Muscle of leg (tissue), 11 donors: Measurements from ENCODE around the gene CSF2RB. TPM values are rescaled to one million over a fixed set of nuclear protein-coding genes. Genes with fewer than 3 reads are reported as not detected.

ENCODE experiments used
- DNase-seq: peaks from one replicate; pipeline ENCODE4 v3.0.0; 2013
- H3K27ac ChIP-seq: one replicate; pipeline ENCODE4 v1.5.1; 2013; ENCODE audit warnings: mild to moderate bottlenecking, low read length, control low read depth
- H3K27me3 ChIP-seq: one replicate; pipeline ENCODE4 v1.6.1; 2013; ENCODE audit warnings: low read length; ENCODE audit not compliant: control insufficient read depth, insufficient read depth
- H3K36me3 ChIP-seq: one replicate; pipeline ENCODE4 v1.6.1; 2013; ENCODE audit warnings: low read length; ENCODE audit not compliant: control insufficient read depth, insufficient read depth
- H3K4me1 ChIP-seq: one replicate; pipeline ENCODE4 v1.6.1; 2013; ENCODE audit warnings: low read length; ENCODE audit not compliant: control insufficient read depth, insufficient read depth
- H3K4me3 ChIP-seq: one replicate; pipeline ENCODE4 v1.5.1; 2013; ENCODE audit warnings: low read length, control low read depth
- H3K9me3 ChIP-seq: replicated peaks from 2 replicates; pipeline ENCODE4 v1.6.1; 2013; ENCODE audit warnings: low read depth, low read length; ENCODE audit not compliant: control insufficient read depth
- WGBS: methylation state at CpG from one replicate; pipeline ENCODE4 v1.1.5; 2013; ENCODE audit warnings: missing lambda C conversion rate; ENCODE audit not compliant: insufficient coverage; 5-methylcytosine and 5-hydroxymethylcytosine counted together
- polyA plus RNA-seq, 8 donors: library from polyadenylated mRNA; unstranded; fragments of 120-200 nt; gene quantifications; one replicate each; pipeline versions ENCODE4 v1.2.1 to v1.2.3, GENCODE V29; 2013; ENCODE audit warnings: inconsistent platforms in 1 of 8, low replicate concordance in 1 of 8; ENCODE audit not compliant: insufficient read length in 8 of 8, insufficient read depth in 1 of 8
- total RNA-seq: library from RNA; stranded (reverse); fragments of 120-200 nt; gene quantifications from one replicate; pipeline ENCODE4 v1.2.4, GENCODE V29; 2013

The CSF2RB gene
- total and polyA plus RNA-seq, 9 donors, result 1.3 to 3.2 (median 2.1) TPM

DNA sequence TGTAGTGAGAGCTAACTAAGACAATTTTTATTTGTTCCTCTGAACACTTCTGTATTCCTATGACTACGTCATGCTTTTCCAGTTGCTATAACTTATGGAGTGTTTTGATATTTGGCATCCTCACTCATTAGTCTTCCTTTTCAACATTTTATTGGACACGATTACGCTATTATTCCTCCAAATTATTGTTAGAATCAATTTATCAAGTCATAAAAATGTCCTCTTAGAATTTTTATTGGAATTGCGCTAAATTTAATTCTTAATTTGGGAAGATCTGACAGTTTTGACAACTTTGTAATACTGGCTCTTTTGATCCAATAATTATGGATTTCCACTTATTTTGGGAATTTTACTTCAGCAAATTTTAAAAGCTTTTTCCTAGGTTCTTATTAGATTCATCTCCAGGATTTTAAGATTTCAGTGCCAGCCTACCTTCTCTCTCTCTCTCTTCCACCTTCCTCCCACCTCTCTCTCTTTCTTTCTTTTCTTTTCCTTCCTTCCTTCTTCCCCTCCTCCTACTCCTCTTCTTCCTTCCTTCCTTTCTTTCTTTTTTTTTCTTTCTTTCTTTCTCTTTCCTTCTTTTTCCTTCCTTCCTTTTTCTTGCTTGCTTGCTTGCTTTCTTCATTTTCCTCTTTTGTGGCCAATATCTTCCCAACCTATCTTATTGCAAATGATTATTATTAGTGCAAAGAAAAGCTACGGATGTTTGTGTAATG is 55.0 kb downstream of the CSF2RB start:
- no CpG with 5 or more reads among the region's 5 CpGs for WGBS
- Histone ChIP-seq H3K9me3 (no peaks in the 10 kb centered on the region), H3K27ac (no peak overlapping the region), H3K4me1 (no peaks in the 10 kb centered on the region), H3K36me3 (no peaks in the 10 kb centered on the region), H3K4me3 (no peak overlapping the region), H3K27me3 (peaks cover 15% of the 10 kb centered on the region)
- no peak for DNase-seq

DNA sequence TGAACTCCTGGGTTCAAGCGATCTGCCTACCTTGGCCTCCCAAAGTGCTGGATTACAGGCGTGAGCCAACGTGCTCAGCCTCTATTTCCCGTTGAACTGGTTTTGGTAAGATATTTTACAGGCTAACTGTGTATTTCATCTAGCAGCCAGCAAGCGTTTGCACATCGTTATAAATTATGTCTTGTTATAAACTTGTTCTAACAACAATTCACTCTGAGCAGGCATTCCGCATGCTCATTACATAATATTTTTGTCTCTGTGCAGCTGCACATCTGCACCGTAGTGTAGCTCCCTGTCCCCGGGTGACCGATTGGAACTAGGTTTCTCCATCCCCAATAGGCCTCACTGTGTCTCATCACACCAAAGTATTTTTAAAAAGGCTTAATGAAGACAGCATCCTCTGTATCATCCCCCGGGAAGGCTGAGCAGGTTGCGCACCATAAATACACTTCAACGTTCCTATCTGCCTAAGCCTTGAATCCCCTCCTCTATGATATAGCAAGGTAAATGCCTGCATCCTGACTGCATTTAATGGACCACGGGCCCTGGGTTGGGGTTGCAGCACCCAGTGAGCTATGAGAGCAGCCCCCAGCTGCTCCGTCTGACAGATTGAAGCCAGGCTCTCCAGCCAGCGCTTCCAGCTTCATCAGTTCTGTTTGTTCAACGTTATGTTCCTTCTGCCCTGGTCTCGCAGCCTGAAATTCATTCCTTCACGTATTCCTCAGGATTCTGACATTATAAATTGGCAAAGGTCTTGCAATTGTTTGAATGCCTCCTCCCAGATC is 58.1 kb downstream of the CSF2RB start:
- H3K4me3 ChIP-seq, result no peak overlapping the region
- no peaks in the 10 kb centered on the region for H3K4me1 ChIP-seq
- DNase-seq, result peak; percentile 55
- 57% methylated on average over 14 of the region's 19 CpGs for WGBS
- H3K9me3 ChIP-seq, result no peaks in the 10 kb centered on the region
- H3K36me3 ChIP-seq, result no peaks in the 10 kb centered on the region
- peaks cover 9% of the 10 kb centered on the region for H3K27me3 ChIP-seq
- H3K27ac ChIP-seq, result no peak overlapping the region

DNA sequence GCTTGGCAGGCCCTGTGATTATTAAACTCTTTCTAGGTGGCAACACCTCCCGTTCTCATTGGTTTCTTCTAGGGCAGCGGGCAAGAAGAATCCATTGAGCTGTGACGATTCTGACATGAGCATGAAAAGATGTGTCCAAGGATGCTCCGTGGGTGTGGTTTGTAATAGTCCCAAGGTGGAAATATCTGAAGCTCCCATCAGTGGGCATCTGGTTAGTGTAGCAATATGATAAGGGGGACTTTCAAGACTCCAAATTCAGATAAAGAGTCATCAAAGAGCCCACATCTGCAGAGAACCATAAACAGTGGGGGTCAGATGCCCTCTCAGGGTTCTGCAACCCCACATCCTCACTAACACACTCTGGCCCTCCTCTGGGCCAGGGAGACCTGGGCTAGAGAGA is 63.2 kb downstream of the CSF2RB start:
- peaks cover 18% of the 10 kb centered on the region for H3K27me3 ChIP-seq
- 84% methylated on average over 2 of the region's 4 CpGs for WGBS
- no peak overlapping the region for H3K4me3 ChIP-seq
- H3K4me1 ChIP-seq, result peaks cover 4% of the 10 kb centered on the region
- no peaks in the 10 kb centered on the region for H3K36me3 ChIP-seq
- H3K27ac ChIP-seq, result no peak overlapping the region
- no peak for DNase-seq
- H3K9me3 ChIP-seq, result no peaks in the 10 kb centered on the region

DNA sequence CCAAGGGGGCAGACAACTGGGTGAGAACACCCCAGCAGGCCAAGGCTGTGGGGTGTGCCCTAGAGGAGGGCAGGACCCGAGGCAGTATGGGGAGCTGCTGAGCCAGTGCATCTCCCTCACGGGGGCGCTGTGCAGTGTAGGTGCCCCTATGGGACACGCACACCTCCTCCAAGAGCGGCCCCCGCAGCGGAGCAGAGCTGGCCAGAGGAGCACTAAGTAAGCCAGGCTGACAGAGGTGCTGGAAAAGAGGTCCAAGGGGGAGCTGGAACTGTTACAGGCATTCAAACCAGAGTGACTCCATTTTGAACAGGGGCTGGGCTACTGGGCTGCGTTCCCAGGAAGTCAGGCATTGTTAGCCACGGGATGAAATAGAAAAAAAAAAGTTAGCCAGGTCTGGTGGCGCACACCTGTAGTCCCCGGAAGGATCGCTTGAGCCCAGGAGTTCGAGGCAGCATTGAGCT is 64.0 kb downstream of the CSF2RB start:
- peaks cover 4% of the 10 kb centered on the region for H3K4me1 ChIP-seq
- H3K36me3 ChIP-seq, result no peaks in the 10 kb centered on the region
- H3K27me3 ChIP-seq, result peaks cover 22% of the 10 kb centered on the region
- H3K27ac ChIP-seq, result no peak overlapping the region
- no peaks in the 10 kb centered on the region for H3K9me3 ChIP-seq
- peak; percentile 19 for DNase-seq
- WGBS, result 7% methylated on average over 9 of the region's 13 CpGs
- H3K4me3 ChIP-seq, result peak overlapping the region; percentile 37

DNA sequence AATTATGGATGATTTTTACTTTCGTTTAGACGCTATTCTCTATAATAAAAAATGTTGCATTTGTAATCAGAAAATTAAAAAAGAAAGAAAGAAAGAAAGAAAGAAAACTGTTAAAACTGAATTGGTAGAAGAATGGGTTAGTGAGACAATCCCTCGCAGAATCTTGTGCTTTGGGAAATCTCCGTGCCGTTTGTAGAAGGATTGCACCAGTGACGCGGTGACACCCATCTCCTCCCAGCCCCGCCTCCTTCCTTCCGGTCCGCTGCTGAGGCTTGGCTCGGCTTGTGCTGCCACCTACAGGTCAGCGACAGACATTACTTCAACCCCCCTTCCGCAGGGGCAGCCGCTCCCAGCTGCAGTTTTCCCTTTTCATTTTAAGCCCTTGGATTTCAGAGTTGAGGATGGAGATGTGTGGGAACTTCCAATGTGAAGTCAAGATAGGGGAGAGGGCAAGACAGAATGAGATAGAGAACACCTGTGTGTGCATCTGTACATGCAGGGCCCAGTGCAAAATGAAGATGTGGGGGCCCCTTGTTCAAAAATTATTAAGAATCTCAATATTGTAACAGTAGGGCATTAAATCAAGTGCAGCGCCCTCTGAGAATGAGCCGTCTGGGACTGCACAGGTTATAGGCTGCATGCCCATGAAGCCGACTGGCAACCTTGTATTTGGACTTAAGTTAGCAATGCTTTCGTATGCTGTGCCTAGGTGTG is 64.7 kb downstream of the CSF2RB start:
- 26% methylated on average over 8 of the region's 18 CpGs for WGBS
- H3K36me3 ChIP-seq, result no peaks in the 10 kb centered on the region
- peak overlapping the region; percentile 37 for H3K4me3 ChIP-seq
- H3K27ac ChIP-seq, result no peak overlapping the region
- H3K9me3 ChIP-seq, result no peaks in the 10 kb centered on the region
- peaks cover 25% of the 10 kb centered on the region for H3K27me3 ChIP-seq
- H3K4me1 ChIP-seq, result peaks cover 4% of the 10 kb centered on the region
- peak; percentile 93 for DNase-seq

DNA sequence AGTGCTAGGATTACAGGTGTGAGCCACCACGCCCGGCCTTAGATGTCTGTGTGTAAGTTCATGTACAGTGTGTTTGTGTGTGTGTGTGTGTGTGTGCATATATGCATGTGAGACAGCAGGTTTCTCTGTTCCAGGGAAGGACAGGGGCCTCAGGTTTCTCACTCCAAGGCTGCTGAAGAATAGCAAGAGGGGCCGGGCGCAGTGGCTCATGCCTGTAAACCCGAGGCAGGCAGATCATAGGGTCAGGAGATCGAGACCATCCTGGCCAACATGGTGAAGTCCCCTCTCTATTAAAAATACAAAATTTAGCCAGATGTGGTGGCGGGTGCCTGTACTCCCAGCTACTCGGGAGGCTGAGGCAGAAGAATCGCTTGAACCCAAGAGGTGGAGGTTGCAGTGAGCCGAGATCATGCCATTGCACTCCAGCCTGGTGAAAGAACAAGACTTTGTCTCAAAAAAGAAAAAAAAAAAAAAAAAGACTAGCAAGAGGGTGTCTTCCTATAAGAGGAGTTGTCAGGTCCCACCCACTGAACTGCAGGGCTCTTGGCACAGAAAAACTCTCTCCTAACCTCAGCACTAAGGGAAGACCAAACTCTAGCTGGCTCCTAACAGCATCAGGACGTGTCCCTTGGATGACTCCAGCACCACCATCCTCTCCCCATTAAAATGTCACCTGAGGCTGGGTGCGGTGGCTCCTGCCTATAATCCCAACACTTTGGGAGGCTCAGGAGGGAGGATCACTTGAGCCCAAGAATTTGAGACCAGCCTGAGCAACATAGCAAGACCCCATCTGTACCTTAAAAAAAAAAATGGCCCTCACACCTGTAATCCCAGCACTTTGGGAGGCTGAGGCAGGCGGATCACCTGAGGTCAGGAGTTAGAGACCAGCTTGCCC is 65.8 kb downstream of the CSF2RB start:
- no peaks in the 10 kb centered on the region for H3K36me3 ChIP-seq
- no peak overlapping the region for H3K4me3 ChIP-seq
- peaks cover 25% of the 10 kb centered on the region for H3K27me3 ChIP-seq
- H3K9me3 ChIP-seq, result no peaks in the 10 kb centered on the region
- 95% methylated on average over 4 of the region's 13 CpGs for WGBS
- DNase-seq, result no peak
- peaks cover 4% of the 10 kb centered on the region for H3K4me1 ChIP-seq
- no peak overlapping the region for H3K27ac ChIP-seq

DNA sequence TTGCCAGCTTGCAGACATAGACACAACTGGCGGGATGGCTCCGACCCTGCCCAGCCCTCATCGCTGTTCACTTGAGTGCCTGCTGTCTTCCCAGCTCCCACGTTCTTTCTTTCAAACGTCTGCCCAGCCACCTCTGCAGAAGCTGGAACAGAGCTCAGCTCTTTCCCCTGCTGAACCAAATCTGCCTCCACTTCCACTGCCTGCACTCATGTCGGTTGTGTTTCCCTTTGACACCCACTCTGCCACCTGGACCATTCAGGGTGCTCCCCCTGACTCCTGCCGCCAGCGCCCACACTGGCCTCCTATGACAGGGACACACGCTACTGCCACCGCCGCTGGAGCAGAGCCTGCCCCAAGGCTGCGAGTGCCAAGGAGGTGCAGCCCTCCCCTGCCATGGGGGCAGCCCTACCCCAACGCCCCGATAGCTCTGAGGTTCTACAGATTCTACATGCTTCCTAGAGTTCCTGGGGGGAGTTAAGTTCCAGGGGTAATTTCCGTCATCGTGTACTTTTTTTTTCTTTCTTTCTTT is 67.9 kb downstream of the CSF2RB start:
- H3K9me3 ChIP-seq, result peaks cover 6% of the 10 kb centered on the region
- no peak for DNase-seq
- WGBS, result 66% methylated on average over 8 of the region's 16 CpGs
- peaks cover 4% of the 10 kb centered on the region for H3K4me1 ChIP-seq
- peaks cover 22% of the 10 kb centered on the region for H3K27me3 ChIP-seq
- no peak overlapping the region for H3K4me3 ChIP-seq
- no peaks in the 10 kb centered on the region for H3K36me3 ChIP-seq
- H3K27ac ChIP-seq, result no peak overlapping the region

DNA sequence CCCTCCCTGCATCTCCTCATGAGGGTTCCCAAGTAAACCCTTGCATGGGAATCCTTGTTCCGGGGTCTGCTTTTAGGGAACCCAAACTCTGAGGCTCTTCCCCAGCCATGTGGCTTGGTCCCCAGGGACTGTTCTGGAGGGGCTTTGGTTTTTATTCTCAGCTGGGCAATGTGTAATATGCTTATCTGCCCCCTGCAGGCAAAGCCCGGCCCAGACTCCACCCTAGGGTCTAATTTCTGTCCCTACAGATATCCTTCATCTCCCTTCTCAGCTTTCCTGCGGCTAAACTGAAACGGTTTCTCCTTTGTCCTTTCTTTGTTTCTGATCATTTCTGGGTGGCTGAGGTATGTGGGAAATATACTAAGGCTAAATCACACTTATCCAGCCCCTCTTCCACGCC is 68.7 kb downstream of the CSF2RB start:
- no CpG with 5 or more reads among the region's 5 CpGs for WGBS
- H3K4me3 ChIP-seq, result no peak overlapping the region
- peaks cover 4% of the 10 kb centered on the region for H3K4me1 ChIP-seq
- no peak overlapping the region for H3K27ac ChIP-seq
- no peak for DNase-seq
- no peaks in the 10 kb centered on the region for H3K36me3 ChIP-seq
- H3K9me3 ChIP-seq, result peaks cover 7% of the 10 kb centered on the region
- H3K27me3 ChIP-seq, result peaks cover 18% of the 10 kb centered on the region

DNA sequence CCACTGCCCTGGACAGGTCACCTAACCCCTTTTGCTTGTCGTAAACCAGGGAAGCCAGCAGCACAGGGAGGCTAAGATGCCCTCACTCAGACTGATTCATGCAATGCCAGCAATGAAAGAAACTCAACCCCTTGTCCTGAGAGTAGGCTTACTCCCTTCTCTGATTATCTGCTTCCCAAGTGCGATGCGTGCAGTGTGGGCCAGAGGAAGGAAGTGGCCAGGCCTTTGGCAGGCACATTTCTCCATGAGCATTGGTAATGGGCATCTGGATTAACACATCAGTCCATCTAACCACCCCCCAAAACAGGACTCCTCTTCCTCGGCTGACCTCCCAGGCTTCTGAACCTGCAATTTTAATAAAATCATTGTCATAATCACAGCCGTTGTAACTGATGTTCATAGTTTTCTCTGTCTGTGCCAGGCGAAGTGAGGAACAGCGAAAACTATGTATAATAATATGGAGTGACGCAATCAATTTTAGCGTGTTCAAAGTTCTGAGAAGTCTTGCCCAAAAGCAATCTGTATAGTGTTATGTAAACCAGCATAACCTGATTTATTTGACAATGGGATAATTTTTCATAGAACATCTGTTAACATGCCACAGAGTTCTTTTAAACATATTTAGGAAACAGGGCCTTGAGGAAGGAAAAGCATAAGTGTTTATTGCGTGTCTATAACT is 71.9 kb downstream of the CSF2RB start:
- WGBS, result 81% methylated on average over 8 of the region's 10 CpGs
- Histone ChIP-seq H3K27ac (no peak overlapping the region), H3K9me3 (peaks cover 7% of the 10 kb centered on the region), H3K4me1 (no peaks in the 10 kb centered on the region), H3K36me3 (no peaks in the 10 kb centered on the region), H3K4me3 (no peak overlapping the region), H3K27me3 (peaks cover 22% of the 10 kb centered on the region)
- DNase-seq, result no peak
